ENCODE results near the gene ZSWIM5.

The ZSWIM5 gene

GRCh38 chr1:45205910-45206721, at the start of gene ZSWIM5 (continued):
- TF ChIP-seq, protein P1, sequence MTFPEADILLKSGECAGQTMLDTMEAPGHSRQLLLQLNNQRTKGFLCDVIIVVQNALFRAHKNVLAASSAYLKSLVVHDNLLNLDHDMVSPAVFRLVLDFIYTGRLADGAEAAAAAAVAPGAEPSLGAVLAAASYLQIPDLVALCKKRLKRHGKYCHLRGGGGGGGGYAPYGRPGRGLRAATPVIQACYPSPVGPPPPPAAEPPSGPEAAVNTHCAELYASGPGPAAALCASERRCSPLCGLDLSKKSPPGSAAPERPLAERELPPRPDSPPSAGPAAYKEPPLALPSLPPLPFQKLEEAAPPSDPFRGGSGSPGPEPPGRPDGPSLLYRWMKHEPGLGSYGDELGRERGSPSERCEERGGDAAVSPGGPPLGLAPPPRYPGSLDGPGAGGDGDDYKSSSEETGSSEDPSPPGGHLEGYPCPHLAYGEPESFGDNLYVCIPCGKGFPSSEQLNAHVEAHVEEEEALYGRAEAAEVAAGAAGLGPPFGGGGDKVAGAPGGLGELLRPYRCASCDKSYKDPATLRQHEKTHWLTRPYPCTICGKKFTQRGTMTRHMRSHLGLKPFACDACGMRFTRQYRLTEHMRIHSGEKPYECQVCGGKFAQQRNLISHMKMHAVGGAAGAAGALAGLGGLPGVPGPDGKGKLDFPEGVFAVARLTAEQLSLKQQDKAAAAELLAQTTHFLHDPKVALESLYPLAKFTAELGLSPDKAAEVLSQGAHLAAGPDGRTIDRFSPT (tag by site-specific recombination; IDR thresholded peaks at IDR 0.05): peak; percentile 63; the same call in 1 of the 2 replicates
- TF ChIP-seq ZNF658 (tag by site-specific recombination; IDR thresholded peaks at IDR 0.05): 0 out of 2 replicates have a peak, but pooled peaks have one; percentile 15
- peak; percentile 59 for TF ChIP-seq SP7 (tag by site-specific recombination; IDR thresholded peaks at IDR 0.05)
- TF ChIP-seq IKZF3 (tag by site-specific recombination; IDR thresholded peaks at IDR 0.05): peak; percentile 37; the same call in 1 of the 2 replicates
- TF ChIP-seq ZNF138 (tag by site-specific recombination; IDR thresholded peaks at IDR 0.05; ENCODE audit: borderline replicate concordance): no peak
- peak; percentile 56 for TF ChIP-seq ZBTB8A (tag by site-specific recombination; IDR thresholded peaks at IDR 0.05)
- 0 out of 2 replicates have a peak, but pooled peaks have one; percentile 50 for TF ChIP-seq ZNF391 (tag by site-specific recombination; IDR thresholded peaks at IDR 0.05; ENCODE audit: borderline replicate concordance, low read depth)
- no peak for TF ChIP-seq ZNF214 (tag by site-specific recombination; IDR thresholded peaks at IDR 0.05; ENCODE audit: borderline replicate concordance)
- TF ChIP-seq, protein P2, sequence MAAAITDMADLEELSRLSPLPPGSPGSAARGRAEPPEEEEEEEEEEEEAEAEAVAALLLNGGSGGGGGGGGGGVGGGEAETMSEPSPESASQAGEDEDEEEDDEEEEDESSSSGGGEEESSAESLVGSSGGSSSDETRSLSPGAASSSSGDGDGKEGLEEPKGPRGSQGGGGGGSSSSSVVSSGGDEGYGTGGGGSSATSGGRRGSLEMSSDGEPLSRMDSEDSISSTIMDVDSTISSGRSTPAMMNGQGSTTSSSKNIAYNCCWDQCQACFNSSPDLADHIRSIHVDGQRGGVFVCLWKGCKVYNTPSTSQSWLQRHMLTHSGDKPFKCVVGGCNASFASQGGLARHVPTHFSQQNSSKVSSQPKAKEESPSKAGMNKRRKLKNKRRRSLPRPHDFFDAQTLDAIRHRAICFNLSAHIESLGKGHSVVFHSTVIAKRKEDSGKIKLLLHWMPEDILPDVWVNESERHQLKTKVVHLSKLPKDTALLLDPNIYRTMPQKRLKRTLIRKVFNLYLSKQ (tag by site-specific recombination; IDR thresholded peaks at IDR 0.05; ENCODE audit: borderline replicate concordance): no peak
- TF ChIP-seq, protein P3, sequence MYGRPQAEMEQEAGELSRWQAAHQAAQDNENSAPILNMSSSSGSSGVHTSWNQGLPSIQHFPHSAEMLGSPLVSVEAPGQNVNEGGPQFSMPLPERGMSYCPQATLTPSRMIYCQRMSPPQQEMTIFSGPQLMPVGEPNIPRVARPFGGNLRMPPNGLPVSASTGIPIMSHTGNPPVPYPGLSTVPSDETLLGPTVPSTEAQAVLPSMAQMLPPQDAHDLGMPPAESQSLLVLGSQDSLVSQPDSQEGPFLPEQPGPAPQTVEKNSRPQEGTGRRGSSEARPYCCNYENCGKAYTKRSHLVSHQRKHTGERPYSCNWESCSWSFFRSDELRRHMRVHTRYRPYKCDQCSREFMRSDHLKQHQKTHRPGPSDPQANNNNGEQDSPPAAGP (tag by site-specific recombination; IDR thresholded peaks at IDR 0.05): peak; percentile 57; the same call in 1 of the 2 replicates
- TF ChIP-seq ZNF501 (tag by site-specific recombination; IDR thresholded peaks at IDR 0.05): peak; percentile 77
- TF ChIP-seq PATZ1 (tag by site-specific recombination; IDR thresholded peaks at IDR 0.05): peak; percentile 76
- TF ChIP-seq ZFP69B (tag by site-specific recombination; IDR thresholded peaks at IDR 0.05): 0 out of 2 replicates have a peak, but pooled peaks have one; percentile 52
- TF ChIP-seq ZNF692 (tag by site-specific recombination; IDR thresholded peaks at IDR 0.05): peak; percentile 60
- TF ChIP-seq, protein P4, sequence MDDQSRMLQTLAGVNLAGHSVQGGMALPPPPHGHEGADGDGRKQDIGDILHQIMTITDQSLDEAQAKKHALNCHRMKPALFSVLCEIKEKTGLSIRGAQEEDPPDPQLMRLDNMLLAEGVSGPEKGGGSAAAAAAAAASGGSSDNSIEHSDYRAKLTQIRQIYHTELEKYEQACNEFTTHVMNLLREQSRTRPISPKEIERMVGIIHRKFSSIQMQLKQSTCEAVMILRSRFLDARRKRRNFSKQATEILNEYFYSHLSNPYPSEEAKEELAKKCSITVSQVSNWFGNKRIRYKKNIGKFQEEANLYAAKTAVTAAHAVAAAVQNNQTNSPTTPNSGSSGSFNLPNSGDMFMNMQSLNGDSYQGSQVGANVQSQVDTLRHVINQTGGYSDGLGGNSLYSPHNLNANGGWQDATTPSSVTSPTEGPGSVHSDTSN (CRISPR knock-in tag; IDR thresholded peaks at IDR 0.05): 0 out of 2 replicates have a peak, but pooled peaks have one; percentile 25
- TF ChIP-seq KLF9 (tag by site-specific recombination; IDR thresholded peaks at IDR 0.05; ENCODE audit: low read depth): peak; percentile 80; the same call in 1 of the 2 replicates
- peak; percentile 17 for TF ChIP-seq GLIS1 (tag by site-specific recombination; IDR thresholded peaks at IDR 0.05)
- TF ChIP-seq HOXD13 (CRISPR knock-in tag; IDR thresholded peaks at IDR 0.05; ENCODE audit: borderline replicate concordance): peak; percentile 18; the same call in 1 of the 2 replicates
- TF ChIP-seq ZNF580 (tag by site-specific recombination; IDR thresholded peaks at IDR 0.05): 0 out of 2 replicates have a peak, but pooled peaks have one; percentile 43
- TF ChIP-seq KLF8 (tag by site-specific recombination; IDR thresholded peaks at IDR 0.05): peak; percentile 20; the same call in 1 of the 2 replicates
- TF ChIP-seq ZNF529 (tag by site-specific recombination; IDR thresholded peaks at IDR 0.05; ENCODE audit: insufficient replicate concordance): no peak
- peak; percentile 58 for TF ChIP-seq ZNF660 (tag by site-specific recombination; IDR thresholded peaks at IDR 0.05)
- TF ChIP-seq ZBTB7A (tag by site-specific recombination; IDR thresholded peaks at IDR 0.05; ENCODE audit: low read depth): peak; percentile 57; the same call in 1 of the 2 replicates
- TF ChIP-seq BCL11B (tag by site-specific recombination; IDR thresholded peaks at IDR 0.05; ENCODE audit: low read depth): 0 out of 2 replicates have a peak, but pooled peaks have one; percentile 17
- peak; percentile 80; the same call in 1 of the 2 replicates for TF ChIP-seq ZNF324 (tag by site-specific recombination; IDR thresholded peaks at IDR 0.05)
- TF ChIP-seq ZNF777 (tag by site-specific recombination; IDR thresholded peaks at IDR 0.05; ENCODE audit: borderline replicate concordance): 0 out of 2 replicates have a peak, but pooled peaks have one; percentile 69
- TF ChIP-seq ZNF561 (tag by site-specific recombination; IDR thresholded peaks at IDR 0.05; ENCODE audit: borderline replicate concordance): 0 out of 2 replicates have a peak, but pooled peaks have one; percentile 60
- no peak for TF ChIP-seq TCF7L2 (IDR thresholded peaks at IDR 0.05; ENCODE audit: borderline replicate concordance, low read depth, low read length)

All from HEK293 (cell line).